ENCODE measurements around the gene SMTNL2. TPM values are rescaled to one million over a fixed set of nuclear protein-coding genes. Genes with fewer than 3 reads are reported as not detected.
A peak's percentile ranks its signal among the peaks of the same experiment; 100 is the strongest.

SMTNL2 gene
- polyA plus RNA-seq, 1 of the 3 experiments (the other 2 are of a cell fraction) = not detected

DNA sequence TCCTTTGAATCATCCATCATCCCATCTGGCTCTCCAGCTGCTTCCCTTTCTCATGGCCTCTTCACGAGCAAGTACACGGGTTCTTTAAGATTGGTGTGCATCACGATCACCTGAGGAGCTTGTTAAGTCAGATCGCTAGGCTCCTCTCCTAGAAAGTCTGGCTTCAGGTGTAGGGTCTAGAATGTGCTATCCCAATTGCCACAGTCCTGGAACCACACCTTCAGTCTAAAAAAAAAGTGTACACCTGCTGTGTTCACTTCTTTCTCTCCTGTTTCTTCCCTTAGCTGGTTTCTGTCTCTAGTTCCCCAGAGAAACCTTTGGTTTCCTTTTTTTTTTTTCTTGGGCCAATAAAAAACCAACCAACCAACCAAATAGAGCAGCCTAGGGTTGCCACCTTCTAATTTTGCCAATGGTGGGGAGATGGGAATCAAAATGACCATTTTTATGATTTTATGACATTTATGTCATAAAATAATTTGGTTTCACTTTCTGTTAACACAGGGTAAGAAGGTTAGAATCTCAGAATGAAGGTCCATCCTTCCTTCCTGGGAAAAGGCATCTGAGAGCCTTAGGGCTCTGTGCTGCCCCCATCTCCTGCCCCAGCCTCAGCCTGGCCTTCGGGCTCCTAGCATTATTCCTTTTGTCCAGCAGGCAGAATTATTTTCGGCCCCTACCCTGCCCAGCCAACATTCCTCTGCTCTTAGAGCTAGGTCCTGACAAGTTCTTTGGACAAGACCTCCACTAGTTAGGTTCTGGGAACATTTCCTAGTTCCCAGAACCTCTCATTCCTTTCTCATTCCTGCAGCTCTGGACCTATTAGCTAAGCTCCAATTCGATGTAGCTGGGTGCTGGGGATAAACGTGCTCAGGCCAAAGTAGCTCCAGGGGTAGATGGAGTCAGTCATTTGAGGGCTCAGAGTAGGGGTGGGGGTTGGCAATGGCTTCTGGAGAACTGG is 22.0 kb upstream of the SMTNL2 start:
- WGBS (ENCODE audit: low lambda C conversion rate) = 66% methylated on average over 8 of the region's 8 CpGs

GRCh38 chr17:4565209-4566141 is 18.9 kb upstream of the SMTNL2 start:
- Histone ChIP-seq H3K4me1 (ENCODE audit: control insufficient read depth in 1 of 2, insufficient read depth in 2 of 2, low read depth in 1 of 2, low read length in 1 of 2) (no peaks in the 10 kb centered on the region), H3F3A (replicated peaks; ENCODE audit: insufficient read depth) (no peaks in the 10 kb centered on the region), H3K27me3 (ENCODE audit: insufficient read depth) (peaks cover 5% of the 10 kb centered on the region; the same call in 1 of the 2 replicates), H3K4me3 (ENCODE audit: low read depth in 2 of 2, low read length in 1 of 2) (peak overlapping the region in 1 of 2 experiments; percentile 12; a peak in 1 of 4 replicates), H3K79me2 (ENCODE audit: insufficient read depth) (no peaks in the 10 kb centered on the region), H3K36me3 (replicated peaks in 1 of 2; ENCODE audit: control insufficient read depth in 1 of 2, insufficient read depth in 2 of 2, low read length in 1 of 2) (no peaks in the 10 kb centered on the region), H3K9me3 (no peaks in the 10 kb centered on the region), H3K4me2 (no peak overlapping the region), H2AFZ (ENCODE audit: low read depth) (peak overlapping the region; percentile 66), H4K20me1 (ENCODE audit: insufficient read depth) (no peaks in the 10 kb centered on the region), H3K9ac (no peak overlapping the region), H3K27ac (ENCODE audit: low read depth in 2 of 2, low read length in 1 of 2) (no peak overlapping the region), H3K9me2 (no peaks in the 10 kb centered on the region)
- 22% methylated on average over 16 of the region's 16 CpGs for WGBS (ENCODE audit: low lambda C conversion rate)
- DNase-seq = peak; percentile 78
- POLR2A ChIA-PET = interaction anchor here (0.6 kb wide), 1 partner anchor 12 kb away, joined by 3 read pairs; no protein-coding TSS in a partner anchor
- CTCF ChIA-PET = interaction anchor here (0.6 to 6.8 kb wide), 37 partner anchors 8 to 350 kb away, joined by 3 to 237 read pairs (median 4); partner anchors contain the start of genes SMTNL2, SPNS2 and SPNS3
- 0 out of 2 replicates have a peak, but pooled peaks have one; percentile 36 for TF ChIP-seq RFX5 (IDR thresholded peaks at IDR 0.05; ENCODE audit: low read length)
- no peak for TF ChIP-seq POLR2AphosphoS5 (IDR thresholded peaks at IDR 0.05; ENCODE audit: low read depth, low read length)
- no peak for TF ChIP-seq RXRA (IDR thresholded peaks at IDR 0.05; ENCODE audit: borderline replicate concordance, low read depth)
- TF ChIP-seq GABPA (IDR thresholded peaks at IDR 0.05; ENCODE audit: low read depth) = no peak
- TF ChIP-seq CHD2 (IDR thresholded peaks at IDR 0.05; ENCODE audit: low read length, partially characterized antibody) = peak; percentile 69
- no peak for TF ChIP-seq TEAD4 (IDR thresholded peaks at IDR 0.05; ENCODE audit: borderline replicate concordance, insufficient read depth)
- no peak for TF ChIP-seq FOSL2 (IDR thresholded peaks at IDR 0.05; ENCODE audit: borderline replicate concordance, low read depth)
- TF ChIP-seq FOXM1 (IDR thresholded peaks at IDR 0.05; ENCODE audit: low read depth) = no peak
- TF ChIP-seq, protein P1, sequence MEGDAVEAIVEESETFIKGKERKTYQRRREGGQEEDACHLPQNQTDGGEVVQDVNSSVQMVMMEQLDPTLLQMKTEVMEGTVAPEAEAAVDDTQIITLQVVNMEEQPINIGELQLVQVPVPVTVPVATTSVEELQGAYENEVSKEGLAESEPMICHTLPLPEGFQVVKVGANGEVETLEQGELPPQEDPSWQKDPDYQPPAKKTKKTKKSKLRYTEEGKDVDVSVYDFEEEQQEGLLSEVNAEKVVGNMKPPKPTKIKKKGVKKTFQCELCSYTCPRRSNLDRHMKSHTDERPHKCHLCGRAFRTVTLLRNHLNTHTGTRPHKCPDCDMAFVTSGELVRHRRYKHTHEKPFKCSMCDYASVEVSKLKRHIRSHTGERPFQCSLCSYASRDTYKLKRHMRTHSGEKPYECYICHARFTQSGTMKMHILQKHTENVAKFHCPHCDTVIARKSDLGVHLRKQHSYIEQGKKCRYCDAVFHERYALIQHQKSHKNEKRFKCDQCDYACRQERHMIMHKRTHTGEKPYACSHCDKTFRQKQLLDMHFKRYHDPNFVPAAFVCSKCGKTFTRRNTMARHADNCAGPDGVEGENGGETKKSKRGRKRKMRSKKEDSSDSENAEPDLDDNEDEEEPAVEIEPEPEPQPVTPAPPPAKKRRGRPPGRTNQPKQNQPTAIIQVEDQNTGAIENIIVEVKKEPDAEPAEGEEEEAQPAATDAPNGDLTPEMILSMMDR (IDR thresholded peaks at IDR 0.05) = peak; percentile 85
- no peak for TF ChIP-seq REST (IDR thresholded peaks at IDR 0.05; ENCODE audit: low read depth, low read length)
- TF ChIP-seq YY1 (IDR thresholded peaks at IDR 0.05; ENCODE audit: low read depth) = no peak
- TF ChIP-seq ZBTB33 (IDR thresholded peaks at IDR 0.05; ENCODE audit: borderline replicate concordance, low read depth) = peak; percentile 32; the same call in 1 of the 2 replicates

More for the DNA sequence above, 22.0 kb upstream of the SMTNL2 start:
- peak overlapping the region; percentile 34; the same call in 1 of the 2 replicates for H3K4me2 ChIP-seq
- no peak overlapping the region; the same call in 1 of the 2 replicates for H2AFZ ChIP-seq (ENCODE audit: low read depth)
- H4K20me1 ChIP-seq (ENCODE audit: insufficient read depth) = no peaks in the 10 kb centered on the region
- no peaks in the 10 kb centered on the region for H3K4me1 ChIP-seq (ENCODE audit: control insufficient read depth in 1 of 2, insufficient read depth in 2 of 2, low read depth in 1 of 2, low read length in 1 of 2)
- H3K9me3 ChIP-seq = no peaks in the 10 kb centered on the region
- no peaks in the 10 kb centered on the region for H3F3A ChIP-seq (replicated peaks; ENCODE audit: insufficient read depth)
- H3K27ac ChIP-seq (ENCODE audit: low read depth in 2 of 2, low read length in 1 of 2) = no peak overlapping the region
- ChIA-PET CTCF (interaction anchor here (0.7 to 3.4 kb wide), 3 partner anchors 8 to 142 kb away, joined by 3 to 18 read pairs (median 7); no protein-coding TSS in a partner anchor), POLR2A (no interaction called here)
- H3K9me2 ChIP-seq = no peaks in the 10 kb centered on the region
- H3K79me2 ChIP-seq (ENCODE audit: insufficient read depth) = no peaks in the 10 kb centered on the region
- H3K9ac ChIP-seq = no peak overlapping the region
- H3K4me3 ChIP-seq (ENCODE audit: low read depth in 2 of 2, low read length in 1 of 2) = no peak overlapping the region
- no peaks in the 10 kb centered on the region for H3K36me3 ChIP-seq (replicated peaks in 1 of 2; ENCODE audit: control insufficient read depth in 1 of 2, insufficient read depth in 2 of 2, low read length in 1 of 2)
- no peak for TF ChIP-seq FOXM1 (IDR thresholded peaks at IDR 0.05; ENCODE audit: low read depth)
- no peak for TF ChIP-seq MXI1 (IDR thresholded peaks at IDR 0.05; ENCODE audit: low read depth, low read length)
- TF ChIP-seq CHD2 (IDR thresholded peaks at IDR 0.05; ENCODE audit: low read length, partially characterized antibody) = no peak
- TF ChIP-seq YY1 (IDR thresholded peaks at IDR 0.05; ENCODE audit: low read depth) = no peak
- no peak for TF ChIP-seq RFX5 (IDR thresholded peaks at IDR 0.05; ENCODE audit: low read length)
- no peak for TF ChIP-seq SMC3 (IDR thresholded peaks at IDR 0.05; ENCODE audit: low read depth, low read length)
- no peak for TF ChIP-seq POLR2AphosphoS5 (IDR thresholded peaks at IDR 0.05; ENCODE audit: low read depth, low read length)
- no peak for TF ChIP-seq EP300 (IDR thresholded peaks at IDR 0.05; ENCODE audit: borderline replicate concordance in 1 of 2, low read depth in 1 of 2, low read length in 1 of 2)
- DNase-seq = no peak
- no peaks in the 10 kb centered on the region for H3K27me3 ChIP-seq (ENCODE audit: insufficient read depth)

All from SK-N-SH (cell line).